Cortex of kidney (tissue), 1 donor: ENCODE data around the gene PDCD7.
"Not testable (repeated sequence)": the region's sequence is repeated elsewhere in the genome, so short reads cannot be mapped to it uniquely, and the experiment has no call there.

ENCODE experiments used
- DNase-seq: peaks from one replicate; lab custom pipeline; 2025; lab: John Stamatoyannopoulos, UW

The PDCD7 gene, protein sequence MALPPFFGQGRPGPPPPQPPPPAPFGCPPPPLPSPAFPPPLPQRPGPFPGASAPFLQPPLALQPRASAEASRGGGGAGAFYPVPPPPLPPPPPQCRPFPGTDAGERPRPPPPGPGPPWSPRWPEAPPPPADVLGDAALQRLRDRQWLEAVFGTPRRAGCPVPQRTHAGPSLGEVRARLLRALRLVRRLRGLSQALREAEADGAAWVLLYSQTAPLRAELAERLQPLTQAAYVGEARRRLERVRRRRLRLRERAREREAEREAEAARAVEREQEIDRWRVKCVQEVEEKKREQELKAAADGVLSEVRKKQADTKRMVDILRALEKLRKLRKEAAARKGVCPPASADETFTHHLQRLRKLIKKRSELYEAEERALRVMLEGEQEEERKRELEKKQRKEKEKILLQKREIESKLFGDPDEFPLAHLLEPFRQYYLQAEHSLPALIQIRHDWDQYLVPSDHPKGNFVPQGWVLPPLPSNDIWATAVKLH

DNA sequence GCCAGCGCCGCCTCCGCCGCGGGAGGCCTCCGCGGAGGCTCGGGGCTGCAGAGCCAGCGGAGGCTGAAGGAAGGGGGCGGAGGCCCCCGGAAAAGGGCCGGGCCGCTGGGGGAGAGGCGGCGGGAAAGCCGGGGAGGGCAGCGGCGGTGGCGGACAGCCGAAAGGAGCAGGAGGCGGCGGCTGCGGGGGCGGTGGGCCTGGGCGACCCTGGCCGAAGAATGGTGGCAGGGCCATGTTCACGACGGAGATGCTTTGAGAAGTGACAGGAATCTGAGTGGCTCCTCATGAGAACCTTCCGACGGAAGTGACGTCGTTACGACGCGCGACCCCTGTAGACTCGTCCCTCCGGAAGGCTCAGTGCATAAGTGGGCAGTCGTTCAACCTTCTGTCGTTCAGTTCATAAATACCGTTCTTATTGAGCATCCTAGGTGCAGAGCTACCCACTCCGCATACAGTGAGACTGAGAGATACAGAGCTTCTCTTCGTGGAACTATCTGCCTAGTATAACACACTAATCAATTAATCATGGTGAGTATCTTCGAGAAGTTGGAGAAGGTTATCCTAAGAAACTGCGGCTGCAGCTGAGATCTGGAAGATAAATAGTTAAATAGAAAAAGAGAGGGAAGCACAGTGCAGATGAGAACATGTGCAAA, at the start of gene PDCD7:
Gene PDCD7, minus strand, starts transcription at position 261 of the 653 bp plus-strand sequence. Its CDS starts 27 bp downstream, at position 234.
- no peak for DNase-seq

- no peak for DNase-seq
Measured at GRCh38 chr15:65182538-65182937, 48.9 kb upstream of the PDCD7 start.

DNA sequence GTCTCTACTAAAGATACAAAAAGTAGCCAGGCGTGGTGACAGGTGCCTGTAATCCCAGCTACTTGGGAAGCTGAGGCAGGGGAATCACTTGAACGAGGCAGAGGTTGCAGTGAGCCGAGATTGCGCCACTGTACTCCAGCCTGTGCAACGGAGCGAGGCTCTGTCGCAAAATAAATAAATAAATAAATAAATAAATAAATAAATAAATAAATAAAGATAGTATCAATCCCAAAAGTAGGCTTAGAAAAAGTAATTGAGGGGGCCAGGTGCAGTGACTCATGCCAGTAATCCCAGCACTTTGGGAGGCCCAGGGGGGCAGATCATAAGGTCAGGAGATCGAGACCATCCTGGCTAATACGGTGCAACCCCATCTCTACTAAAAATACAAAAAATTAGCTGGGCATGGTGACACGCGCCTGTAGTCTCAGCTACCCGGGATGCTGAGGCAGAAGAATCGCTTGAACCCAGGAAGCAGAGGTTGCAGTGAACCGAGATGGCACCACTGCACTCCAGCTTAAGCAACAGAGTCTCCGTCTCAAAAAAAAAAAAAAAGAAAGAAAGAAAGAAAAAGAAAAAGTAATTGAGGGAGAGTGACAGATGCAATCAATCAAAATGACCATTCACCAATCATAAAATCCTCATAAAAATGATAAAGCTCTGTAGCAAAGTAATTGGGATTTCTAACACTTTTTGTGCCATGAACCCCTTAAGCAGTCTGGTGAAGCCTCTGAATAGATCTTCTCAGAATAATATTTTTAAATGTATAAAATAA, 48.2 kb upstream of the PDCD7 start:
- not testable (repeated sequence) for DNase-seq

- DNase-seq = no peak
Measured at GRCh38 chr15:65180167-65180566, 46.6 kb upstream of the PDCD7 start.

DNA sequence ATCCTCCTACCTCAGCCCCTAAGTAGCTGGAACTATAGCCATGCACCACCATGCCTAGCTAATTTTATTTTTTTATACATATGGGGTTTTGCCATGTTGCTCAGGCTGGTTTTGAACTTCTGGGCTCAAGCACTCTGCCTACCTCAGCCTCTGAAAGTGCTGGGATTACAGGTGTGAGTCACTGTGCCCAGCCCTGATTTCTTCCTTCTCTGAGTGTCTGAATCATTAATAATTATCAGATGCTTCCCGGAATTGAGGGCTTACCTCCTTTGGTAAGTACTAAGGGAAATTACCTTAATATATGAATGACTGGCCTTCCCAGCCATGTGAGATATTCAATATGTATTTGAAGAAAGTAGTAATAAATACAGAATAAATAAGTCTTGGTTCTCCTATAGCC, 44.3 kb upstream of the PDCD7 start:
- DNase-seq = no peak

DNA sequence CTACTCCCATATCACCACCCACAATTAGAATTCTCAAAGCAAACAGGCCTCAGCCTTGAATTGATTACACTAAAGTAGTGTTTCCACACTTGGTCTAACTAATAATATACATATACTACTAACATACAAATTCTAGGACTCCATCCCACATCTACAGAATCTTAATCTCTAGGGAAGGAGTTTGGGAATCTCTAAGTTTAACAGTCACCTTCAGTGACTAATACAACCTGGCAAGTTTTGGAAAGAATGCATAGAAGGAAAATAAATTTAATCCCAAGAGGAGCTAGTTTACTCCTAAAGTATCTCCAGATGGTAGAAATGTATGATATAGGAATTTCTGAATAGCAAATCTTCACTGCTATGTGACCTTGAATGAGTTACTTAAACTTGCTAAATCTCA, 42.4 kb upstream of the PDCD7 start:
- DNase-seq = no peak

GRCh38 chr15:65175511-65175910, 41.9 kb upstream of the PDCD7 start:
- DNase-seq = no peak

DNA sequence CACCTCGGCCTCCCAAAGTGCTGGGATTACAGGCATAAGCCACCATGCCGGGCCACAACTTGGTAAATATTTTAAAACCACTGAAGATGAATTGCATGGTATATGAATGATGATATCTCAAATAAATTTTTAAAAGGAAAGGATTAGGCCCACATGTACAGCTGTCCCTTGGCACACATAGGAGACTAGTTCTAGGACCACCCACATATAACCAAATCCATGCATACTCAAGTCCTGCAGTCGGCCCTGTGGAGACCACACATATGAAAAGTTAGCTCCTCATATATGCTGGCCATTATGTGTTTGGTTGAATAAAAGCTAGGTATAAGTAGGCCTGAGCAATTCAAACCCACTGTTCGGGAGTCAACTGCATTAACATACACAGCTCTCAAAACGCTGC, 40.9 kb upstream of the PDCD7 start:
- no peak for DNase-seq

- DNase-seq = no peak
Measured at GRCh38 chr15:65172531-65172930, 38.9 kb upstream of the PDCD7 start.

- DNase-seq = no peak
Measured at GRCh38 chr15:65171428-65171827, 37.8 kb upstream of the PDCD7 start.

DNA sequence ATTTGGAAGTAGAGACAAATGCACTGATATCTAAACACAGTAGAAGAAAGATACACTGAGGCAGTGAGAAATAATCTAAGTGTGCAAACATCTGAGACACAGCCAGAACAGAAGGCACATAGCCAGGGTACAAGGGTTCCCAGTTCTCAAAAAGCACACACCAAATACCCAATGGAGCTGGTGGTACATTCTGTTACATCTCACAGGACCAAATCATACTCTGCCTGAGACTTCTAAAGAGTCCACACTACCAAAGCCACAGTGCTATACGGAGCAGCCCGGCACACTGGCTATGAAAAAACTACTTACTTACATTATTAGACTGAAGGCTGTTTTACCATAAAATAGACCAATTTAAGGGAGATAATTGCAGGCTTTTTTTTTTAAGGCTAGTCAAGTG, 32.3 kb upstream of the PDCD7 start:
- no peak for DNase-seq

GRCh38 chr15:65164139-65164538, 30.5 kb upstream of the PDCD7 start:
- DNase-seq = no peak

- DNase-seq = no peak
Measured at GRCh38 chr15:65163041-65163440, 29.4 kb upstream of the PDCD7 start.

- no peak for DNase-seq
Measured at GRCh38 chr15:65156692-65157091, 23.1 kb upstream of the PDCD7 start.

- DNase-seq = no peak
Measured at GRCh38 chr15:65154720-65155119, 21.1 kb upstream of the PDCD7 start.

DNA sequence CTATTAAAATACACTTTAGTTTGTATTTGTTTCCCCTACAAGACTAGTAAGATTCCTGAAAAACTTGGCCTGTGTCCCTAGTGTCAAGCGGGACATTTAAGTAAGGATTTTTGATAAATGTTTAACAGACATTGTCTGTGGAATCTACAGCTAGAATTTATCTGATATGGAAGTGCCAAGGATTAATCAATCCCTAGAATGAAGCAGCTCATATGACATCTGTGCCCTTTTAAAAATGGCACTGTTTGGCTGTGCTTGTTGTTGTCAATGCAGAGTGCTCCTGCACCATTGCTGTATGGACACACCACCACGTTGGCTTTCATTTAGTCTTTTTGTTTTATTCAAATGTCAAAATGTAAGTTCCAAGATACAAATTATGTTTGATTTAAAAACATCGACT, 14.3 kb upstream of the PDCD7 start:
- DNase-seq = no peak

- DNase-seq = no peak
Measured at GRCh38 chr15:65146438-65146837, 12.8 kb upstream of the PDCD7 start.

DNA sequence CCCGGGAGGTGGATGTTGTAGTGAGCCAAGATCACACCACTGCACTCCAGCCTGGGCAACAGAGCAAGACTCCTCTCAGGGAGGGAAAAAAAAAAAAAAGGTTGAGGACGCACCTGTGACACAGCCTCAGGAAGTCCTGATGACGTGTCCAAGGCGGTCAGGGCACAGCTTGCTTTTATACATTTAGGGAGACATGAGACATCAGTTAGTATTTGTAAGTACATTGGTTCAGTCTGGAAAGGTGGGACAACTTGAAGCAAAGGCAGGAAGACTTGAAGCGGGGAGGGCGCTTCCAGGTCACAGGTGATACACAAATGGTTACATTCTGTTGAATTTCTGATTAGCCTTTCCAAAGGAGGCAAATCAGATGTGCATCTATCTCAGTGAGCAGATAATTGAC, 5.0 kb upstream of the PDCD7 start:
- not testable (repeated sequence) for DNase-seq

GRCh38 chr15:65137893-65138292, 4.3 kb upstream of the PDCD7 start:
- not testable (repeated sequence) for DNase-seq

- DNase-seq = not testable (repeated sequence)
Measured at GRCh38 chr15:65137089-65137488, 3.5 kb upstream of the PDCD7 start.

GRCh38 chr15:65134538-65134937, 930 bp upstream of the PDCD7 start:
- DNase-seq = no peak

- DNase-seq = no peak
Measured at GRCh38 chr15:65132878-65133547, 595 bp downstream of the PDCD7 start.
